H9 (cell line): ENCODE measurements around the gene SH2D3C. TPM values are rescaled to one million over a fixed set of nuclear protein-coding genes. Genes with fewer than 3 reads are reported as not detected.

Experiments used
- DNase-seq: peaks from one replicate; pipeline ENCODE4 v3.0.0-alpha.2; 2017
- H2AFZ ChIP-seq: one replicate; pipeline ENCODE4 v1.6.1; 2013; ENCODE audit warnings: mild to moderate bottlenecking, low read length, control low read depth, moderate library complexity
- H2AK5ac ChIP-seq: 2 replicates; pipeline ENCODE4 v1.6.1; 2013; ENCODE audit warnings: low read length, control low read depth, mixed read lengths; ENCODE audit not compliant: insufficient read length
- H2BK120ac ChIP-seq: one replicate; pipeline ENCODE4 v1.6.1; 2013; ENCODE audit warnings: low read depth, mild to moderate bottlenecking, low read length, control low read depth, inconsistent platforms; ENCODE audit not compliant: poor library complexity, severe bottlenecking
- H2BK12ac ChIP-seq: 2 replicates; pipeline ENCODE4 v1.6.1; 2013; ENCODE audit warnings: low read length, control low read depth, mixed read lengths, low read depth; ENCODE audit not compliant: insufficient read length
- H2BK15ac ChIP-seq: 2 replicates; pipeline ENCODE4 v1.6.1; 2013; ENCODE audit warnings: low read depth, low read length, control low read depth
- H2BK20ac ChIP-seq: one replicate; pipeline ENCODE4 v1.6.1; 2013; ENCODE audit warnings: low read depth, mild to moderate bottlenecking, low read length, control low read depth, inconsistent platforms; ENCODE audit not compliant: poor library complexity, severe bottlenecking
- H2BK5ac ChIP-seq: 2 replicates; pipeline ENCODE4 v1.6.1; 2013; ENCODE audit warnings: low read length, control low read depth, mixed read lengths; ENCODE audit not compliant: insufficient read length
- H3K14ac ChIP-seq: 2 replicates; pipeline ENCODE4 v1.6.1; 2013; ENCODE audit warnings: low read length, control low read depth; ENCODE audit not compliant: insufficient read depth
- H3K18ac ChIP-seq: 2 replicates; pipeline ENCODE4 v1.6.1; 2013; ENCODE audit warnings: low read depth, mild to moderate bottlenecking, mixed read lengths, low read length, control low read depth; ENCODE audit not compliant: insufficient read length
- H3K23ac ChIP-seq: 2 replicates; pipeline ENCODE4 v1.6.1; 2013; ENCODE audit warnings: low read length, control low read depth, mixed read lengths, low read depth; ENCODE audit not compliant: insufficient read length
- H3K23me2 ChIP-seq: 2 replicates; pipeline ENCODE4 v1.6.1; 2013; ENCODE audit warnings: low read depth, mild to moderate bottlenecking, mixed read lengths, low read length, control low read depth; ENCODE audit not compliant: insufficient read length, poor library complexity, severe bottlenecking
- H3K27ac ChIP-seq: 2 replicates; pipeline ENCODE4 v1.5.1; 2013; ENCODE audit warnings: low read length, control low read depth, mixed read lengths, low read depth; ENCODE audit not compliant: insufficient read length
- H3K27me3 ChIP-seq: 2 replicates; pipeline ENCODE4 v1.6.1; 2013; ENCODE audit warnings: low read length, control low read depth, inconsistent platforms; ENCODE audit not compliant: insufficient read depth
- H3K4ac ChIP-seq: 2 replicates; pipeline ENCODE4 v1.6.1; 2013; ENCODE audit warnings: low read depth, mild to moderate bottlenecking, control low read depth, inconsistent platforms, low read length, moderate library complexity
- H3K4me1 ChIP-seq: 2 replicates; pipeline ENCODE4 v1.6.1; 2013; ENCODE audit warnings: low read length, control low read depth, inconsistent platforms; ENCODE audit not compliant: insufficient read depth
- H3K4me2 ChIP-seq: 2 replicates; pipeline ENCODE4 v1.6.1; 2013; ENCODE audit warnings: low read length, control low read depth, mixed read lengths; ENCODE audit not compliant: insufficient read length, insufficient read depth
- H3K56ac ChIP-seq: 2 replicates; pipeline ENCODE4 v1.6.1; 2013; ENCODE audit warnings: low read depth, mild to moderate bottlenecking, mixed read lengths, low read length, control low read depth; ENCODE audit not compliant: insufficient read length
- H3K79me1 ChIP-seq: 2 replicates; pipeline ENCODE4 v1.6.1; 2013; ENCODE audit warnings: low read depth, mild to moderate bottlenecking, moderate library complexity, low read length, control low read depth, inconsistent platforms; ENCODE audit not compliant: insufficient read depth, poor library complexity, severe bottlenecking
- H3K79me2 ChIP-seq: 2 replicates; pipeline ENCODE4 v1.6.1; 2013; ENCODE audit warnings: low read length, control low read depth, inconsistent platforms; ENCODE audit not compliant: insufficient read depth
- H3K9ac ChIP-seq: 2 replicates; pipeline ENCODE4 v1.6.1; 2013; ENCODE audit warnings: low read length, control low read depth, mixed read lengths; ENCODE audit not compliant: insufficient read length; ENCODE audit errors: extremely low read depth
- H3K9me3 ChIP-seq: one replicate; pipeline ENCODE4 v1.6.1; 2013; ENCODE audit warnings: low read depth, low read length, inconsistent platforms; ENCODE audit not compliant: control insufficient read depth
- H3T11ph ChIP-seq: one replicate; pipeline ENCODE4 v1.6.1; 2013; ENCODE audit warnings: mild to moderate bottlenecking, low read length, control low read depth, inconsistent platforms
- H4K20me1 ChIP-seq: one replicate; pipeline ENCODE4 v1.6.1; 2013; ENCODE audit not compliant: control insufficient read depth, insufficient read length, insufficient read depth
- H4K5ac ChIP-seq: 2 replicates; pipeline ENCODE4 v1.6.1; 2013; ENCODE audit warnings: low read depth, mild to moderate bottlenecking, mixed read lengths, low read length, control low read depth; ENCODE audit not compliant: insufficient read length
- H4K8ac ChIP-seq: replicated peaks from 2 replicates; pipeline ENCODE4 v1.6.1; 2013; ENCODE audit warnings: low read length, control low read depth, mixed read lengths, low read depth; ENCODE audit not compliant: insufficient read length
- H4K91ac ChIP-seq: 2 replicates; pipeline ENCODE4 v1.6.1; 2013; ENCODE audit warnings: low read depth, mild to moderate bottlenecking, moderate library complexity, mixed read lengths, low read length, control low read depth; ENCODE audit not compliant: insufficient read length
- H3K27ac Mint-ChIP-seq, 3 experiments: 2 replicates in 2 of 3; 3 replicates in 1 of 3; pipeline ENCODE4 v1.8.0; 2020 to 2021; ENCODE audit warnings: mixed read lengths in 3 of 3, mild to moderate bottlenecking in 1 of 3, moderate library complexity in 1 of 3
- H3K27me3 Mint-ChIP-seq: 2 replicates; pipeline ENCODE4 v1.8.0; 2021; ENCODE audit warnings: low read depth, mild to moderate bottlenecking, moderate library complexity, mixed read lengths
- H3K36me3 Mint-ChIP-seq, 3 experiments: 2 replicates in 2 of 3; 3 replicates in 1 of 3; pipeline ENCODE4 v1.8.0; 2020 to 2021; ENCODE audit warnings: low read depth in 3 of 3, mixed read lengths in 3 of 3; ENCODE audit not compliant: insufficient read depth in 1 of 3
- H3K4me1 Mint-ChIP-seq, 2 experiments: 2 replicates each; pipeline ENCODE4 v1.8.0; 2020; ENCODE audit warnings: mixed read lengths in 2 of 2
- H3K4me3 Mint-ChIP-seq, 2 experiments: 2 replicates in 1 of 2; 3 replicates in 1 of 2; pipeline ENCODE4 v1.8.0; 2020 to 2021; ENCODE audit warnings: mild to moderate bottlenecking in 2 of 2, mixed read lengths in 2 of 2, moderate library complexity in 1 of 2
- H3K9me3 Mint-ChIP-seq, 2 experiments: 2 replicates in 1 of 2; 3 replicates in 1 of 2; pipeline ENCODE4 v1.8.0; 2020; ENCODE audit warnings: mild to moderate bottlenecking in 2 of 2, mixed read lengths in 2 of 2, moderate library complexity in 1 of 2
- CTCF ChIP-seq: fragments of 200-600 bp; sonication (generic); conservative IDR thresholded peaks from 3 replicates; pipeline ENCODE4 v1.8.0; 2021; ENCODE audit warnings: antibody characterized with exemption, mild to moderate bottlenecking
- WGBS: extraction: QIAGEN DNeasy Blood & Tissue Kit; methylation state at CpG from one replicate; pipeline ENCODE4 v1.1.7; 2013; ENCODE audit warnings: missing lambda C conversion rate, low lambda C conversion rate, mixed read lengths; ENCODE audit not compliant: insufficient read length; ENCODE audit errors: extremely low coverage; 5-methylcytosine and 5-hydroxymethylcytosine counted together
- total RNA-seq: library from RNA; stranded (reverse); gene quantifications from 2 replicates; pipeline ENCODE4 v1.2.1, GENCODE V29; 2021

Gene SH2D3C
- total RNA-seq, 1 experiment from 2014 or later = 1.7 TPM

GRCh38 chr9:127808347-127809001 lies 30.0 kb upstream of the SH2D3C start:
- Histone ChIP-seq H4K20me1 (no peaks in the 10 kb centered on the region), H3K27me3 (no peaks in the 10 kb centered on the region), H2BK20ac (no peak overlapping the region), H3K9me3 (no peaks in the 10 kb centered on the region), H4K5ac (no peak overlapping the region), H3K79me2 (peaks cover 3% of the 10 kb centered on the region; the same call in 1 of the 2 replicates), H3K23ac (no peak overlapping the region), H3K56ac (no peak overlapping the region), H3K14ac (no peak overlapping the region), H4K91ac (no peak overlapping the region), H3K23me2 (peaks cover 2% of the 10 kb centered on the region), H2AFZ (no peak overlapping the region), H4K8ac (no peak overlapping the region), H2AK5ac (no peak overlapping the region), H3K9ac (no peak overlapping the region), H2BK12ac (no peak overlapping the region), H2BK15ac (no peak overlapping the region), H3K4me2 (no peak overlapping the region), H3K27ac (no peak overlapping the region), H3K4me1 (no peaks in the 10 kb centered on the region; the same call in 1 of the 2 replicates), H3K18ac (no peak overlapping the region), H3T11ph (no peak overlapping the region), H3K79me1 (peaks cover 3% of the 10 kb centered on the region), H3K4ac (no peak overlapping the region), H2BK120ac (no peak overlapping the region), H2BK5ac (no peak overlapping the region)
- no CpG with 5 or more reads among the region's 17 CpGs for WGBS
- H3K27ac Mint-ChIP-seq = no peak overlapping the region
- no peaks in the 10 kb centered on the region for H3K27me3 Mint-ChIP-seq
- peaks cover 17 to 48% (median 47%) of the 10 kb centered on the region in 3 experiments for H3K36me3 Mint-ChIP-seq
- no peaks in the 10 kb centered on the region for H3K9me3 Mint-ChIP-seq
- peaks cover 4 to 11% of the 10 kb centered on the region in 2 experiments for H3K4me1 Mint-ChIP-seq
- no peak overlapping the region for H3K4me3 Mint-ChIP-seq
- no peak for DNase-seq
- TF ChIP-seq CTCF = no peak
